ENCODE data around the gene IP6K3. TPM values are rescaled to one million over a fixed set of nuclear protein-coding genes. Genes with fewer than 3 reads are reported as not detected.

IP6K3 gene
- total and polyA plus RNA-seq, 3 donors from 2014 or later, result 0.15 to 0.16 TPM; not detected in 1

DNA sequence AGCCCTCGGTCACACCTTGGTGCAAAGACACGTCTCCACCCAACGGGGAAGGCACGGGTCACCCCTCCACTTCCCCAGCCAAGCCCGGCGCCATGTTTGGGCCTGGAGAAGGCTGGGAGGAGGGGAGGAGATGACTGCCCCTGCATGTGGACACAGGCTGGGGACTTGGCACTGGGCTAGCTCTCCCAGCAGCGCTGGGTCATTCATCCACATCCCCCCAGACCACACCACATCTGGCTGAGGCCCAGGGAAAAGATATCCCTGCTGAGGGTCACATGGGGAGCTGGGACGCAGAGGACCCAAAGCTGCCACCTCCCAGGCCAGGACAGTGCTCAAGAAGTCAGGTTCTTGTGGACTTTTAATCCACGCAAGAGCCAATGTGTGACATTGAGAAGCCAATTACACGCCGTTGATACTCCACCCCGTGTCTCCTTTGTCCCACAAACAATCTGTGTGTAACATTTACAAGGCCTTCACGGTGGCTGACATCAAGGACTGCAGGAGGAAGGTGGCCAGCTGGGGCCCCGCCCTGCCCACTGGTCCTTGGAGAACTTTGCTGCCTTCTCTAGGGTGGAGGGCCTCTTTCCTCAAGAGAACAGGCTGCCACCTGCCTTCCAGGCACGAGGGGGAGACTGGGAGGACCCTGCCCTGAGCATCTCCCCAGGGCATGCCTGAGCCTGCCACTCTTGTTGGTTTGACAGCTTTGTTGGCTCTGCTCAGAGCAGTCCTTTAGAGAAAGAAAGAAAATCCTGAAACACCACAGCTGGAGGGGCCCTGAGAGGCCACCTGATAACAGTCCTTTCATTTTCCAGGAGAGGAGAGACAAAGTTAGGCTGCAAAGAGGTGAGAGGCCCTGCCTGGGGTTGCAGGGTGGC lies 5.3 kb upstream of the IP6K3 start:
- intact Hi-C loops (cut with DNase I; ENCODE audit: low total_unique reads), result loop anchor here (10.0 kb wide), 1 partner anchor 403 kb away; no protein-coding TSS in a partner anchor
- TF ChIP-seq, protein P1, sequence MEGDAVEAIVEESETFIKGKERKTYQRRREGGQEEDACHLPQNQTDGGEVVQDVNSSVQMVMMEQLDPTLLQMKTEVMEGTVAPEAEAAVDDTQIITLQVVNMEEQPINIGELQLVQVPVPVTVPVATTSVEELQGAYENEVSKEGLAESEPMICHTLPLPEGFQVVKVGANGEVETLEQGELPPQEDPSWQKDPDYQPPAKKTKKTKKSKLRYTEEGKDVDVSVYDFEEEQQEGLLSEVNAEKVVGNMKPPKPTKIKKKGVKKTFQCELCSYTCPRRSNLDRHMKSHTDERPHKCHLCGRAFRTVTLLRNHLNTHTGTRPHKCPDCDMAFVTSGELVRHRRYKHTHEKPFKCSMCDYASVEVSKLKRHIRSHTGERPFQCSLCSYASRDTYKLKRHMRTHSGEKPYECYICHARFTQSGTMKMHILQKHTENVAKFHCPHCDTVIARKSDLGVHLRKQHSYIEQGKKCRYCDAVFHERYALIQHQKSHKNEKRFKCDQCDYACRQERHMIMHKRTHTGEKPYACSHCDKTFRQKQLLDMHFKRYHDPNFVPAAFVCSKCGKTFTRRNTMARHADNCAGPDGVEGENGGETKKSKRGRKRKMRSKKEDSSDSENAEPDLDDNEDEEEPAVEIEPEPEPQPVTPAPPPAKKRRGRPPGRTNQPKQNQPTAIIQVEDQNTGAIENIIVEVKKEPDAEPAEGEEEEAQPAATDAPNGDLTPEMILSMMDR (IDR thresholded peaks at IDR 0.05), result no peak
- no peak overlapping the region for H3K27ac ChIP-seq
- H3K9me3 ChIP-seq, result no peaks in the 10 kb centered on the region
- no peaks in the 10 kb centered on the region for H3K36me3 ChIP-seq (ENCODE audit: low read depth, missing control alignments)
- WGBS, 2 donors, result 78 to 89% methylated on average over 6 to 15 of the region's 15 CpGs
- no peak overlapping the region for H3K4me3 ChIP-seq
- DNase-seq, result no peak
- no peaks in the 10 kb centered on the region for H3K27me3 ChIP-seq
- H3K4me1 ChIP-seq, result peaks cover 6% of the 10 kb centered on the region

DNA sequence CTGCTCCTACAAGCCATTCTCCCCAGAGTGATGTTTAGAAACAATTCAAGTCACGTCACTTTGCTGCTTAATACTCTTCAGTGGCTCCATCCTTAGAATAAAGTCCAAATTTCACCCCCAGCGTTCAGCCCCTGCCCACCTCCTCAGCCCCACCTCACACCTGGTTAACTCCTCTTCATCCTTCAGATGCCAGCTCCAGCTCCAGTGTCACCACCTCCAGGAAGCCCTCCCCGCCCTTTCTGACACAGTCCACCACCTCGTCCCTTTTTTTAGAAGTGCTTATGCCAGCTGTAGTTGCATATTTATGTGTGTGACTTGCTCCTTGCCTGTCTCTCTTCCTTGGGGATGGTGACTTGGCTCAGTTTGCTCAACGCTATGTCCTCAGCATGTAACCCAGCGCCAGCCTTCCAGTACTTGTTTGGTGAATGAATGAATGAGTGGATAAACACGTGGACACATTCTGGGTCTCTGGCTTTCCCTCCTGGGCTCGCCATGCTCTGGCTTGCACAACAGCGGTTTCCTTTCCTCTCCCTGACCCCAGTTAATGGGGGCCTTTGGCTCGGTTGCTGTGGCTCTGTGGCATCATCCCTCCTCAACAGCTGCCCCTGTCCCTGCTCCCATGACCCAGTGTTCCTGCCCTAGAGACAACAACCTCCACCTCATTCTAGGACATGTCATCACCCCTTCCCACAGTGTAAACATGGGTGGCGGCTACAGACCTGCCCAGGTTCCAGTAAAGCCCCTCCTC lies 3.7 kb upstream of the IP6K3 start:
- H3K4me3 ChIP-seq, result no peak overlapping the region
- H3K9me3 ChIP-seq, result no peaks in the 10 kb centered on the region
- 56 to 69% methylated on average over 11 of the region's 11 CpGs for WGBS, 2 donors
- no peak overlapping the region for H3K27ac ChIP-seq
- no peak for TF ChIP-seq POLR2A (IDR thresholded peaks at IDR 0.05)
- TF ChIP-seq, protein P1 (IDR thresholded peaks at IDR 0.05), result no peak
- intact Hi-C loops (cut with DNase I; ENCODE audit: low total_unique reads), result loop anchor here (10.0 kb wide), 1 partner anchor 404 kb away; no protein-coding TSS in a partner anchor
- H3K4me1 ChIP-seq, result peaks cover 6% of the 10 kb centered on the region
- H3K36me3 ChIP-seq (ENCODE audit: low read depth, missing control alignments), result no peaks in the 10 kb centered on the region
- no peaks in the 10 kb centered on the region for H3K27me3 ChIP-seq
- no peak for DNase-seq

DNA sequence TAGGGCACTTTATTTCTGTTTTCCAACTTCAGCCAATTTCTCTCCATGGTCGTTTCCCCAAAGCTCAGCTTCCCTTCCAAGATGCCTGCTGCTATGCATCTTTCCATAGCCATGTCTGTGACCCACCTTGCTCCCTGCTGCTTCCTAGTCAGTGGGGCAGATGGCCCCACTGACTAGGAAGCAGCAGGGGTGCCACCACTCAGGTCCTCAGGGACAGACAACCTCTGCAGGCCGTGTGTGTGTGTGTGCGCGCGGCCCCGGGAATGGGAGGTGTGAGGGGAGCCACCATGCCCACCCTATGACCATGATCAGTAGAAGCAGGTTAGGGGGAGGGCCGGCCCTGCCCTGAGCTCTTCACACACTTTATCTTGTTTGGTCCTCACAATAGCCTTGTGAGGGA lies 2.7 kb upstream of the IP6K3 start:
- TF ChIP-seq, protein P1 (IDR thresholded peaks at IDR 0.05), result no peak
- no peak for TF ChIP-seq POLR2A (IDR thresholded peaks at IDR 0.05)
- Histone ChIP-seq H3K4me1 (peaks cover 6% of the 10 kb centered on the region), H3K27ac (no peak overlapping the region), H3K9me3 (no peaks in the 10 kb centered on the region), H3K4me3 (no peak overlapping the region), H3K27me3 (no peaks in the 10 kb centered on the region), H3K36me3 (ENCODE audit: low read depth, missing control alignments) (no peaks in the 10 kb centered on the region)
- 90 to 92% methylated on average over 6 to 7 of the region's 7 CpGs for WGBS, 2 donors
- no peak for DNase-seq
- intact Hi-C loops (cut with DNase I; ENCODE audit: low total_unique reads), result no loop called here

DNA sequence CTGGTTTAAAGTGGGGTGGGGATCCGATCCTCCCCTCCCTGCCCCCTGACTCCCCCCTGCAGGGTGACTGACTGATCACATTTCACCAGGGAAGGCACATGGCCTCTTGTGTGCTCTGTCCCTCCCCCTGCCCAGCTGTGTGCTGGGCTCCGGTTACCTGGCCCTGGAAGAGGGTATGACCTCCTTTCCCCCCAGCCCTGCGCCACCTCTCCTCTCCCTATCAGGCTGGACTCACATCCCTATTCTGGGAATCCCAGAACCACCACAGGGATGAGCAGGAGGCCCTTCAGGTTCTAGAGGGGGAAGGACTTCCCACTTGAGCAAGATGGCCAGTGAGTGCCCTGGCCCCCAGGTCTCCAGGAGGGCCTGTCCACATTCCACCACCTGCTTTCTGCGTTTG lies 2.1 kb upstream of the IP6K3 start:
- WGBS, 2 donors, result 89 to 92% methylated on average over 4 of the region's 4 CpGs
- peaks cover 6% of the 10 kb centered on the region for H3K4me1 ChIP-seq
- H3K27ac ChIP-seq, result no peak overlapping the region

More for the DNA sequence above, 2.1 kb upstream of the IP6K3 start:
- H3K27me3 ChIP-seq, result no peaks in the 10 kb centered on the region
- H3K9me3 ChIP-seq, result no peaks in the 10 kb centered on the region
- TF ChIP-seq, protein P1 (IDR thresholded peaks at IDR 0.05), result no peak
- no peak for TF ChIP-seq POLR2A (IDR thresholded peaks at IDR 0.05)
- no peaks in the 10 kb centered on the region for H3K36me3 ChIP-seq (ENCODE audit: low read depth, missing control alignments)
- DNase-seq, result no peak
- intact Hi-C loops (cut with DNase I; ENCODE audit: low total_unique reads), result no loop called here
- H3K4me3 ChIP-seq, result no peak overlapping the region

All from testis (tissue), 3 donors.